Choroid plexus epithelial cell (primary cell): Measurements from ENCODE around the gene PRKAG2.
A peak's percentile ranks its signal among the peaks of the same experiment; 100 is the strongest.

Experiments used
- DNase-seq: peaks from one replicate; pipeline ENCODE4 v3.0.0-alpha.2; 2010; ENCODE audit warnings: low read depth
- H3K4me3 ChIP-seq: 2 replicates; pipeline ENCODE4 v1.5.1; 2011; ENCODE audit warnings: low read depth, mild to moderate bottlenecking, control low read depth, low read length, moderate library complexity
- CTCF ChIP-seq: conservative IDR thresholded peaks from 2 replicates; pipeline ENCODE4 v1.5.1; 2011; ENCODE audit warnings: low read depth, mild to moderate bottlenecking, control low read depth, inconsistent platforms, low read length, moderate library complexity

Gene PRKAG2

GRCh38 chr7:151699928-151700319 lies 177.0 kb downstream of the PRKAG2 start:
- peak; percentile 79 for DNase-seq
- TF ChIP-seq CTCF, result no peak
- no peak overlapping the region for H3K4me3 ChIP-seq

GRCh38 chr7:151699147-151699927 lies 177.6 kb downstream of the PRKAG2 start:
- TF ChIP-seq CTCF, result no peak
- no peak overlapping the region for H3K4me3 ChIP-seq
- DNase-seq, result peak; percentile 99

GRCh38 chr7:151697942-151698341 lies 179.0 kb downstream of the PRKAG2 start:
- DNase-seq, result no peak
- no peak for TF ChIP-seq CTCF
- no peak overlapping the region for H3K4me3 ChIP-seq

- TF ChIP-seq CTCF, result no peak
- no peak for DNase-seq
- no peak overlapping the region for H3K4me3 ChIP-seq
Measured at GRCh38 chr7:151697515-151697895, 179.4 kb downstream of the PRKAG2 start.

GRCh38 chr7:151696721-151697514 lies 180.0 kb downstream of the PRKAG2 start:
- H3K4me3 ChIP-seq, result no peak overlapping the region
- no peak for DNase-seq
- no peak for TF ChIP-seq CTCF

GRCh38 chr7:151695951-151696541 lies 180.9 kb downstream of the PRKAG2 start:
- no peak for DNase-seq
- no peak overlapping the region for H3K4me3 ChIP-seq
- no peak for TF ChIP-seq CTCF
